HuH-7 (cell line): ENCODE measurements around the gene CPEB3.
A peak's percentile ranks its signal among the peaks of the same experiment; 100 is the strongest.
"Not testable (repeated sequence)": the region's sequence is repeated elsewhere in the genome, so short reads cannot be mapped to it uniquely, and the experiment has no call there.

ENCODE experiments used
- DNase-seq: peaks from one replicate; pipeline ENCODE4 v3.0.0; 2011; ENCODE audit warnings: low spot score

The CPEB3 gene

GRCh38 chr10:92290837-92291615 is at the start of gene CPEB3, which contains the start of gene MARCHF5:
Gene CPEB3 (minus strand): TSS chr10:92291078. CDS start chr10:92240350, 50,728 bp downstream.
Gene MARCHF5 (plus strand): TSS chr10:92291167. CDS start chr10:92291495, 328 bp downstream.
- DNase-seq: peak; percentile 89

GRCh38 chr10:92329927-92330326 is 39.0 kb upstream of the CPEB3 start:
- DNase-seq: not testable (repeated sequence)

DNA sequence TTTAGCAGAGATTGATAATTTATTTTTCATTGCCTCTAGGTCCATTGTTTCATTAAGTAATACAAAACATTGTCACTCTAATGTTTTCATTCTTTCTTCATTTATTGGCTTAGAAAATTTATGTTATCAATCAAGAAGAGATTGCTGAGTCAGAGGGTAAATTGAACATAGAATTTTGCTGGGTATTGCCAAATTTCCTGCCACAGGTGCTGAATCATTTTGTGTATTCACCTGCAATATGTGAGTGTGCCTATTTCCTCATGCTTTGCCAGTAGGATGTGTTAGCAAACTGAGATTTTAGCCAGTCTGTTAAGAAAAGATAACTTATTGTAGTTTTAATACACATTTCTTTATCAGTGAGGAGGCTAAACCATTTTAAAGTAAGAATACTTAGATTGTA is 38.1 kb upstream of the CPEB3 start:
- DNase-seq: no peak

DNA sequence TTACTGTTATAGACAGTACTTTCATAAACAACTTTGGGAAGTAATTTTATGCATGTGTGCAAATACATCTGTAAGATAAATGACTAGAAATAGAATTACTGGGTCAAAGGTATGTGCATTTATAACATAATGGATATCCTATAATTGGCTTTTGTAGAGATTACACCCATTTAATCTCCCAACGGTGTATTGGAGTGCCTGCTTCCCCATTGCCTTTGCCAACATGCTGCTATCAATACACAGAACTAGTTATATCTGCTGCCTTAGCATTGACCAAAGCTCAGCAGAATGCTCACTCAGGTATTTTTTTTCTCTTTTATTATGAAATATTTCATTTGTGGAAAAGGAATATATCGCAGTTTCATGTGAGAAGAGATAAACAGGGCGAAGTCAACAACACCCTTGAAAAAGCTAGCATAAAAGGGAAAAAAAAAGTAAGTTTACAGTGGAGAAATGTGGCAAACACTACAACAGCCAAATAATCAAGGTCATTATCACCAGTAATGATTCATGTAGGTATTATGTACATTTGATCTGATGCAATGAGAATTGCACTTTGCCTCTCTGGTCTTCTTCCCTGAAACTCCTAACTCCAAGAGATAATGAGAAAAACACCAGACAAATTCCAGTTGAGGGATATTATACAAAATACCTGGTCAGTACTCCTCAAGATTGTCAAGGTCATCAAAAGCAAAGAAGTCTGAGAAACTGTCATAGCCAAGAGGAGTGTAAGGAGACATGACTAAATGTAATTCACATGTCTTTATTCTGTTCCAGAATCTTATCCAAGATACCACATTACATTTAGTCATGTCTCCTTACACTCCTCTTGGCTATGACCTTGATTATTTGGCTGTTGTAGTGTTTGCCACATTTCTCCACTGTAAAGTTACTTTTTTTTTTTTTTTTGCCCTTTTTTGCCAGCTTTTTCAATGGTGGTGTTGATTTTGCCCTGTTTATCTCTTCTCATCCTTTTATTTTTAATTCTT is 36.9 kb upstream of the CPEB3 start:
- no peak for DNase-seq

DNA sequence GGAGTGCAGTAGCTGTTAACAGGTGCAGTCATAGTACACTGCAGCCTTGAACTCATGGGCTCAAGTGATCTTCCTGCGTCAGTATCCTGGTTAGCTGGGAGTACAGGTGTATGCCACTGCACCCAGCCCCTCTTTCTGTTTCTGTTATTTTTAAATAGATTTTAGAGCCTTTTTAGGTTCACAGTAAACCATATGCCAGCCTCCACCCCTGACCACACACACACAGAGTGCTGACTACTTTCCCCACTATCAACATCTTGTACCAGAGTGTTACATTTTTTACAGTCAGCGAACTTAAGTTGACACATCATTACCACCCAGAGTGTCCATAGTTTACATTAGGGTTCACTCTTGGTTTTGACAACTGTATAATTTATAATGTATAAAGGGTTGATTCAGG is 32.2 kb upstream of the CPEB3 start:
- DNase-seq: no peak

DNA sequence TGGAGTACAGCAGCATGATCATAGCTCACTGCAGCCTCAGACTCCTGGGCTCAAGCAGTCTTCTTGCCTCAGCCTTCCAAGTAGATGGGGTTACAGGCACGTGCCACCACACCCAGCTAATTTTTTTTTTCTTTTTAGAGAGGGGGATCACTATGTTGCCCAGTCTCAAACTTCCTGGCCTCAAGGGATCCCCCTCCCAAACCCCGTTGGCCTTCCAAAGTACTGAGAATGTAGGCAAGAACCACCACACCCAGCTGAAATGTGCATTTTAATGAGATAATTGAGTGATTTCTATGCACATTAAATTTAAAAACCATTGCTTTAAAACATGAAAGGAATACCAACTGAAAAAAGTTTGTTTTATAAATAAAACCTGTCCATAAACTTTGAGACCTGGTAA is 25.7 kb upstream of the CPEB3 start:
- no peak for DNase-seq

- DNase-seq: no peak
Measured at GRCh38 chr10:92313750-92314149, 22.9 kb upstream of the CPEB3 start.

- DNase-seq: no peak
Measured at GRCh38 chr10:92309272-92309671, 18.4 kb upstream of the CPEB3 start.

DNA sequence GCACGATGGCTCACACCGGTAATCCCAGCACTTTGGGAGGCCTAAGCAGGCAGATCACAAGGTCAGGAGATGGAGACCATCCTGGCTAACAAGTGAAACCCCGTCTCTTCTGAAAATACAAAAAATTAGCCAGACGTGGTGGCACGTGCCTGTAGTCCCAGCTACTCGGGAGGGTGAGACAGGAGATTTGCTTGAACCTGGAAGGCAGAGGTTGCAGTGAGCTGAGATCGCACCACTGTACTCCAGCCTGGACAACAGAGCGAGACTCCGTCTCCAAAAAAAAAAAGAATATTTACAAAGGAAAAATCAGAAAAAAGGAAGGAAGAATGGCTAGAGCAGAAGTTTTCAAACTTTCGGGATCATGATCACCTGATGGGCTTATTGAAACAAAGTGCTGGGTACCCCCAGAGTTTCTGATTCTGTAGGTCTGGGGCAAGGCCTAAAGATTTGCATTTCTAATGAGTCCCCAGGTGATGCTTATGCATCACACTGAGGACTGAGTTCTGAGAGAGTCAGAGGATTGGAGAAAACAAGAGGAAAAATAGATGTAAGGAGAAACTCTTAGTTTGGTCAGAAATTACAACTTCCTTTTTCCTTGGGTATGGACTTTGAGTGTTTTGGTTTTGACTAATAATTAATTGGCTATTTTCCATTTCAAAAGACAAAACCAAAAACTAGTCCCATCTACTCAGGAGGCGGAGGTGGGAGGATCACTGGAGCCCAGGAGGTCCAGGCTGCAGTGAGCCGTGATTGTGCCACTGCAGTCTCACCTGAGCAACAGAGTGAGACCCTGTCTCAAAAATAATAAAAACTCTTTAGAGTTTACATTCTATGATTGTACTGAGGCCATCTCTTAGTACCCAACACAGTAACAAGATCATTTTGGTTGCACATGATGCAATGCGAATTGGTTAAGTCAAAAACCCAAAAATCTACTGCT is 14.5 kb upstream of the CPEB3 start:
- no peak for DNase-seq

GRCh38 chr10:92304061-92304460 is 13.2 kb upstream of the CPEB3 start:
- no peak for DNase-seq

- DNase-seq: no peak
Measured at GRCh38 chr10:92303096-92303495, 12.2 kb upstream of the CPEB3 start.

GRCh38 chr10:92298487-92298886 is 7.6 kb upstream of the CPEB3 start:
- no peak for DNase-seq

DNA sequence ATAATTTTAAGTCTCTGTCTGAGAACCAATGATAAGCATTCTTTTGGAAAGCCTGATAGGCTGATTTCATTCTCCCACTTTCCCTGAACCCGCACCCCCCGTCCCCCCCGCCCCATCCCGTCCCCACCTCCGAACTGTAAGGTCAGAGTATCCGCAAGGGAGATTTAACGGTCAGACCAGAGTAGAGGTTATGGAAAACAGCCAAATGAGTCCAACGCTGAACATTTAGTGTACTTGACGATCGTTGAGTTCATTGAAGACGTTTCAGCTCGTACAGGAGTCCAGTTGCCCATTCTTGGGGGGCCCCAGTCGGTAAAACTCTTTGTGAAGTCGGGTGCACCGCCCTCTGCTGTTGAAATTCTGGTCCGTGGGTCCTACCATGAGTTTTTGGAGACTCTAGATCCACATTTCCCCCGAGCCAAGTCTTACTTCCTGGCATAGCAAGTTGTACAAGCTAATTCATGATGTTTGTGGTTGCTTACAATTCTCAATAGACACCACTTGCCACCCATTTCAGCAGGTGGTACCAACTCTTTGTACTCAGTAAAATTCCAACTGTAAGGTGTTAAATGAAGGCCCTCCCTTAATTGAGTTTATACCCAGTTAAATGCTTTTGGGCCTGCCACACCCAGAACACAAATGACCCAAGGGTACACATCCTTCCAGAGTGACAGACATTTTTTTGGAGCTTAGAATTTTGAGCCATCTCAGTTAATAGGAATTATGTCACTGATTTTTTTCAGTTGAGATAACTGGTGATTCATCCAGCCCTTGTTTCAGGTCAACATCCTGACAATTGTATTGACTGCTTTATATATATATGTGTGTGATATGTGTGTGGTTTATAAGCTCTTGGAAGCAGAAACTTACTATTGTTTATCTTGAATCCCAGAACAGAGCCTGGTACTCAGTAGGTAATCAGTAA is 1.3 kb upstream of the CPEB3 start:
- peak; percentile 37 for DNase-seq

- peak; percentile 3 for DNase-seq
Measured at GRCh38 chr10:92291616-92291865, 663 bp upstream of the CPEB3 start.

DNA sequence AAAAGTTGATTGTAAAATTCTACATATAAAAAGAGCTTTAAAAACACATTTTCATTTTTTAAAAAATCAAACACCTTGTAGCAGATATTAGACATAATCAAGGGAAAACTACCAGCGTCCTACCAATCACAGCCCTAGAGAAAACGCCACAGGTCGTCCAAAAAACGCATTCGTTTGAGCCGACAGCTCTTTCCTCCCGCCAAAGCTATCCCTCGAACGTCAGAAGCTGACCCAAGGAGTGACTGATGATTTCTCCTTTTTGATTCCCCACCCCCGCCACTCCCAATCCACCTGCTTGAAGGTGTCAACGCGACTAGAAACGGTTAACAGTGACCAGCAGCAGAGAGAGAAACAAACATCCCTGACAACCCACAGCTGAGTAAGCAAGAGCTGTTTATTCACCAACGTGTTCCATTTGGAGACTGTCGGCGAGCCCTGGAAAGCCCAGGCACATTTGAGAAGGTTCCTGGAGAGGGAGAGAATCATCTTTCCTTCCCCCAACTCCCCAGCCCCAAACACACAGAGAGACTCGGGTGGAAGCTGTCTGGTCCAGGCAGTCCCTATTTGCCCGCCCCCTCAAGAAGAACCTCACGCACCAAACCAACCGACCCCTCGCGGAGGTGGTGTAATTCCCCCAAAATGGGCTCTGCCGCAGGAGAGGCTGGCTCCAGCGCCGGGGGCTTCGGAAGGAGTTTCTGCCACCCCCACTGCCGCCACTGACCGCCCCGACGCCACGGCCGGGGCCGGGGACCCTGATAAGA is 622 bp downstream of the CPEB3 start:
- peak; percentile 20 for DNase-seq

GRCh38 chr10:92284112-92284704 is 6.7 kb downstream of the CPEB3 start:
- no peak for DNase-seq

DNA sequence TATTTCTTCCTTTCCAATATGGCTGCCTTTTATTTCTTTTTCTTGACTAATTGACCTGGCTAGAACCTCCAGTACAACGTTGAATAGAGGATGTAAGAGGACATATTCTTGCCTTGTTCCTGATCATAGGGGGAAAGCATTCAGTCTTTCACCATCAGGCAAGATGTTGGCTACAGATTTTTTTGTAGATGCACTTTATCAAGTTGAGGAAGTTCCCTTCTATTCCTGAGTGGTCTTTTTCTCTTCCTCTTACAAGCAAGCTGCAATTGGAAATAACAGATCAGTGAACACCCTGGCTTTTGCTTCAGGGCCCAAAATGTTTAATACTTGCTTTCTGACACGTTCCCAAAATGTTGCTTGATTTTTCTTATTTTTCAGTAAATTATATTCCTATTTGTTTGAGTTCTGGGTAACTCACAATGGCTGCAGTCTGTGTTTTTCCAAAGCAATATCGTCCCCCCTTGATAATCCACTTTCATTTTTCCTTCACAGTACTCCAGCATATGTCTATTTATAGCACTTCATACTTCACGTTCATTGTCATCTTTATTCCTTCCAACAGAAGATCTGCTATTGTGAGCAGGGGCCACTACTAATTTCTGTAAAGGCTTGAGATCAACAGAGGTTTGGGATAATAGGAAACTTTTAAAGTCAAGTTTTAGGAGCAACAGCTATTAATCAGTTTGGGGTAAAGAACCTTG is 11.7 kb downstream of the CPEB3 start:
- no peak for DNase-seq

DNA sequence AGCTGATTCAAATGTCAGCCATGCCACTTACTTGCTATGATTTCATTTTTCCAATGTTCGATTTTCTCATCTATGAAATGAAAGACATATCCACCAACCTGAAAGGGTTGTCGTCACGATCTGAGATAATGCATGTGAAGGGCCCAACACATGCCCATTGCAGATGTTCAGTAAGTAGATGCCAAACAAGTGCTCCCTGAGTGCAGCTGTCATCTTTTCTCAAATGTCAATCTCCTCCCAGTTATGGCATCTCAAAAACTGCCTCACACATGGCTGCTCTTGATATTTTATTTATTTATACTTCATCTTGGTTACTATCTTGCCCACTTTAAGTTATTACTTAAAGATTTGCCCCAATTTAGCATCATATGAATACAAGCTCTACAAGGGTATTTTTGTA is 16.8 kb downstream of the CPEB3 start:
- DNase-seq: no peak

DNA sequence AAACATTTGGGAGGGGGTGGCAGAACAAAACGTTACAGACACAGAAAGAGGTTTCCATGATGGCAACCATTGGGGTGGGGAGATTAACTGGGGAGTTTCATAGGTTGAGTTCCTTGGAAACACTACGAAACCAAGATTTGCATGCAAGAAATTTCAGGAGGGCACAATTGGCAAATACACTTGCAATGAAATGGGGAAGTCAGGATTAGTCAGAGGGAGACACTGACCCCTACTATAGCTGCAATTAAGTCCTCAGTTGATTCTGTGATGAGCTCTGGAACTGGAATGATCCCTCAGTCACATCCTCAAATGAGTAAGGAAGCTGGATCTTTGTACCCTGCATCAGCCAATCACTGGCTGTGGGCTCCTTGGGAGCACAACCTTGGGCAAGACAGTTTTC is 22.1 kb downstream of the CPEB3 start:
- no peak for DNase-seq
